Endometrial microvascular endothelial cells (primary cell): ENCODE data around the gene EXTL1. TPM values are rescaled to one million over a fixed set of nuclear protein-coding genes. Genes with fewer than 3 reads are reported as not detected.
"Not testable (repeated sequence)": the region's sequence is repeated elsewhere in the genome, so short reads cannot be mapped to it uniquely, and the experiment has no call there.

Experiments
- in situ Hi-C: cut with HindIII; loops from 2 replicates; pipeline ENCODE4 v1.10.0; 2017; ENCODE audit warnings: low sequenced_read_pairs, low pct_unique_long_range_greater_than_20kb; ENCODE audit errors: inconsistent ontology term
- total RNA-seq: library from RNA; depleted of rRNA; stranded (reverse); fragments of >200 nt; gene quantifications from one replicate; pipeline ENCODE4 v1.2.3, GENCODE V29; 2015; ENCODE audit errors: inconsistent ontology term

EXTL1 gene
- not detected for total RNA-seq

GRCh38 chr1:26021647-26022403 is at the start of gene EXTL1:
Gene EXTL1, plus strand, starts transcription at chr1:26021775. Its CDS starts 872 bp downstream, at chr1:26022647.
- in situ Hi-C loops: no loop called here

GRCh38 chr1:25971811-25972180 is 49.8 kb upstream of the EXTL1 start:
- in situ Hi-C loops: no loop called here

DNA sequence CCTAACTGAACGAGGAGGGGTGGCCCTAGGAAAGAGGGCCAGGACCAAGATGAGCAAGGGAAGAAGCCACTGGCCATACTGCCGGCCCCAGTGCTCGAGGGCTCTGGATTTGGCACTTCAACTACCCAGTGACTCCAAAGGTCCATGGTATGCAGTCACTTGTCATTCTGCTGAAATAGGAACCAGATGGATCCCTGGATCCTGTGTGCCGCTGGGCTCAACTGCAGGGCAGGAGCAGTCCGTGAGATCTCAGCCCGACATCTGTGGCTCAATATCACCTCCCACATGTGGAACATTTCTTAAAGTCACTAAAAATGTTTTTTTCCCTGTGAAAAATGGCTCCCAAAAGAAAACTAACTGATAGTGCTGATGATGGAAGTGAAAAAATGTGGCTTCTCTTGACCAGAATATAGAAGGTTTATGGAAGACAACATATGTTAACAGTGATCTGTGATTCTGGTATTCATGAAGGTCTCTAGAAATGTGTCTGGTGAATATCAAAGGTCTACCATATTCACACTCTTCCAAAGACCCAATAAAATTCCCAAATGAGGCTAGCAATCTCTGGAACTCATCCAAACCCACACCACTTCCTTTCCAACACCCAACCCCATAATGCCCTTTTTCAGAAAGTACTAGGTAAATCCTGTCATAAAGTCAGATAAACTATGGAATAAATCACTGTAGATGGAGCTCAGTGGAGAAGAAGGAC is 47.8 kb upstream of the EXTL1 start:
- in situ Hi-C loops: no loop called here

DNA sequence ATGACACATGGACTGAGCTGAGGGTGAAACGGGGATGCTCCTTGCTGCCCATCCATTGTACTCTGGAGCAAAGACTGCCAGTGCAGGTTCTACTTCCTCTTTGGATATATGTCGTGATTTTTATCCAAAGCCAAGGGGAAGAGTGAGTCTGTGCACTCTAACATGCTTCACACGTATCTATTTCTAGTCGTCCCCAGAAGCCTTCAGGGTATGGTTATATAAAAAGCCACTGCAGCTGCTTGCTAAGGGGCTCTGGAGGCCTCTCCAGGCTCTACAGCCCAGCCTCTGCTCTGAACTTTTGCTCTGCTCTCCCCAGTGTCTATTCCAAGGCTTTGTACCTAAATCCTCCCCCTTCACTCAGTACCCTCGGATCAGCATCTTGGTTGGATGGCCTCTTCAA is 43.8 kb upstream of the EXTL1 start:
- in situ Hi-C loops: no loop called here

- in situ Hi-C loops: no loop called here
Measured at GRCh38 chr1:25978403-25978802, 43.2 kb upstream of the EXTL1 start.

DNA sequence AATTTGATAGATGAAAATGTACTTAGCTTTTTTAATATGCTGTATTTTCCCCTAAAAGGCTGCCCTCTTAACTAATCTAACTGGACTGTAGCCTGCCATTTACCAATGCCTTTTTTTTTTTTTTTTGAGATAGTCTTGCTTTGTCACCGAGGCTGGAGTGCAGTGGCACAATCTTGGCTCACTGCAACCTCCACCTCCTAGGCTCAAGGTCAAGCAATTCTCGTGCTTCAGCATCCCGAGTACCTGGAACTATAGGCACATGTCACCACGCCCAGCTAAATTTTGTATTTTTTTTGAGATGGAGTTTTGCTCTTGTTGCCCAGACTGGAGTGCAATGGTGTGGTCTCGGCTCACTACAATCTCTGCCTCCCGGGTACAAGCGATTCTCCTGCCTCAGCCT is 42.4 kb upstream of the EXTL1 start:
- in situ Hi-C loops: no loop called here

DNA sequence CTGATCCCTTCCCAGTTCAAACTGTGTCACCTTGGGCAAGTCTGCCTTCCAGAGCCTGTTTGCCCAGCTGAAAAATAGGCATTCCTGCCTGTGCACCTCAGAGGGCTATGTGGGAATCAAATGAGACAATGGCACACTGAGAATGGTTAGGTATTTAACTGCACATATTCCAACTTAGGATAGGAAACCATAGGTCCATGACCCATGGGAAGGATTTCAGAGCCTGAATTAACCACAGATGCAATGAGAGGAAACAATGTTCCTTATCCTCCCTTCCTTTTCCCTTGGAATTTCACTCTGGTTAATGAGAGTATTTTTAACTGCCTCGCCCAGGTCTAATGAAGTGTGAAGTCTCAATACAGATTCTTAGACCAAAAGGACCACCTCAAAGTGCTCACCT is 36.4 kb upstream of the EXTL1 start:
- in situ Hi-C loops: no loop called here

- in situ Hi-C loops: no loop called here
Measured at GRCh38 chr1:25985670-25986069, 35.9 kb upstream of the EXTL1 start.

DNA sequence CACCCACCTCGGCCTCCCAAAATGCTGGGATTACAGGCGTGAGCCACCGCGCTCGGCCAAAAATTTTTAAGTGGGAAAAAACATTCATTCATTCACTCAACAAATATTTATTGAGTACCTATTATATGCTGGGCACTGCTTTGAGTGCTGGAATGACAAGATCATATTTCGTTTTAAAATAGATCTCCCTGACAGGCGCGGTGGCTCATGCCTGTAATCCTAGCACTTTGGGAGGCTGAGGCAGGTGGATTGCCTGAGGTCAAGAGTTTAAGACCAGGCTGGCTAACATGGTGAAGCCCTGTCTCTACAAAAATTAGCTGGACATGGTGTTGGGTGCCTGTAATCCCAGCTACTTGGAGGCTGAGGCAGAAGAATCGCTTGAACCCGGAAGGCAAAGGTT is 34.8 kb upstream of the EXTL1 start:
- in situ Hi-C loops: not testable (repeated sequence)

GRCh38 chr1:25987951-25988350 is 33.6 kb upstream of the EXTL1 start:
- in situ Hi-C loops: no loop called here

- in situ Hi-C loops: loop anchor here (10.0 kb wide), 1 partner anchor 95 kb away; no protein-coding TSS in a partner anchor
Measured at GRCh38 chr1:25989440-25990234, 31.9 kb upstream of the EXTL1 start.

DNA sequence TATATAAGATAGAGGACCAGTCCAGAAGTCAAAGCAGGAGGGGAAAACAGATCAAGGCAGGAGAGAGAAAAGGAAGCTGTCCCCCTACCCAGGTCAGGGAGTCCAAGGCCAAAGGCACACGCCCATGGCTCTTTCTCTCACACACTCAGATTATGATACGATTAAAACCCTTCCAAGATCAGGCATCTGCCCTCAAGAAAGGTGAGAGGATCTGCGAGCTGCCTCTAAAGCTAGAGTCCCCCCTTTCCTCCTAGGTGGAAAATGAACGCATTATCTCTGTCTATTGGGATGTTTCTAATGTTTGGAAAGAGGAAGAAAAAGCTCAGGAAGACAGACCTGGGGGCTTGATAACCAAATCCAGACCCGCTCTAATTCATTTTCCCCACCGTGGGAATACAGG is 31.3 kb upstream of the EXTL1 start:
- in situ Hi-C loops: loop anchor here (10.0 kb wide), 1 partner anchor 95 kb away; no protein-coding TSS in a partner anchor

DNA sequence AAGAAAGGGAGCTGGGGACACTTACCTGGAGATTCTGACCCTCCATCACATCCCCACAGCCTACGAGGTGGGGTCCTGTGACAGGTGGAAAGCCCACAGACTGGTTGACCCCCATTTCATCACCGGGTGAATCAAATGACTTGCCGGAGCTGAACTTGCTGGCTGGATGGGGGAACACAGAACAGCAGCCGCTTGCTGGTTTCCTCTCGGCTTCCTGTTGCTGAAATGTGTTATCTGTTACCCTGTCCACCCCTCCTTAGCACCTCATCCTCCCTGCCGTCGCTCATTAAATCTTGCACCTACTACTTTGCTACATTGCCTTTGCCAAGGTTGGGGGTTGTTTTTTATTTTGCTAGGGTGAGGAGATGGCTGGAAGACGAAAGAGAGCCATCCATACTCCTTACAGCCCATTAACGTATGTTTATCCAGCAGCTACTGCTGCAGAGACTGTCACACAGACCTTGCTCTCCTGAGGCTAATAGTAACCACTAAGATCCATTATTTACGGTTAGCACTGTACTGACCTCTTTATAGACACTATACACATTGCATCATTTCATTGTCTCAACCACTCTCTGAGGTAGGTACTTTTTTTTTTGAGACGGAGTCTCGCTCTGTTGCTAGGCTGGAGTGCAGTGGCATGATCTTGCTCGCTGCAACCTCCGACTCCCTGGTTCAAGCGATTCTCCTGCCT is 30.7 kb upstream of the EXTL1 start:
- in situ Hi-C loops: loop anchor here (10.0 kb wide), 1 partner anchor 96 kb away; no protein-coding TSS in a partner anchor

DNA sequence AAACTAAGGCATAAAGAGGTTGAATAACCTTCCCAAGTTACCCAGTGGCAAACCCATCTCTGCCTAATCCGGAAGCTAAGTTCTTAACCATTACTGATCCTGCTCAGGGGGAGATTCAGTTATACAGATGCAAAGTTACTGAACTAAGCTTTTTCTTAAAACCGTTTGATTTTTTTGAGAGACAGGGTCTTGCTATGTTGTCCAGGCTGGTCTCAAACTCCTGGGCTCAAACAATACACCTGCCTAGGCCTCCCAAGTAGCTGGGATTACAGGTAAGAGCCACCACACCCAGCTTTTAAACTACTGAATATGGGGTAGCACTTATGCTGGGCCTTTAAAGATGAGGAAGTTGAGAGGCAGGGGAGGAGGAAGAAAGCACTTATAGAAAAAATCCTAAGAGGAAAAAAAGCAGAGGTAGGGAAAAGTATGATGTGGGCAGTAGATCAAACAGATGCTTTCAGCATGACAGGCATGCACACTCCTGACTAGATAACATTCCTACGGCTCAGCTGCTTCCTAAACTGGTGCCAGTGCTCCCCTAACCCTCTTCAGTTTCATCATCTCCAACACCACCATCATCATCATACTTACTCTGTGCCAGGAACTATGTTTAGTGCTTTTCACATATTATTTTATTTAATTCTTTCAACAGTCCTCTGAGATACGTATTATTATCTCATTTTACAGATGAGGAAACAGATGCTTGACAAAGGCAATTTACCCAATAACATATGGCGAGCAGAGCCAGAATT is 29.5 kb upstream of the EXTL1 start:
- in situ Hi-C loops: loop anchor here (10.0 kb wide), 1 partner anchor 97 kb away; no protein-coding TSS in a partner anchor

DNA sequence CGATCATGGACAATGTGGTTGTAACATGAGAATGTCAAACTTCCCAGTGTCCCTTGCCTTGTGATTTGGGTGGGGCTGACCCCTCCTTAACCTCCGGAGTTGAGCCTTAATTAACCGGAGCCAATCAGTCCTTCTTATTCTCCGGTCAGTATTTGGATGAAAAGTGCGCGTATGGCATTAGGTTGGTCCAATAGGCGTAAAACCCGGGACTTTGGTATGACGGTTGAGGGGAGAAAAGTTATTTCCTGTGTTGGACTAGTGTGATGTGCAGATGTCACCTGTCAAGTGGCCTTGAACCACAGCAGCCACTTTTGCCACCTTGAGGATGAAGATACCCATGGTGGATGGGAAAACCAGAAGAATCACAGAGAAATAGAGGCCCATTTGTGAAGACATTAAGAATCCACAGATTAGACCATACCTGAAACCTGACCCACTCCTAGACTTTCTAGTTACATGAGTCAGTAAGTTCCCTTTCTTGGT is 28.8 kb upstream of the EXTL1 start:
- in situ Hi-C loops: loop anchor here (10.0 kb wide), 1 partner anchor 98 kb away; no protein-coding TSS in a partner anchor

DNA sequence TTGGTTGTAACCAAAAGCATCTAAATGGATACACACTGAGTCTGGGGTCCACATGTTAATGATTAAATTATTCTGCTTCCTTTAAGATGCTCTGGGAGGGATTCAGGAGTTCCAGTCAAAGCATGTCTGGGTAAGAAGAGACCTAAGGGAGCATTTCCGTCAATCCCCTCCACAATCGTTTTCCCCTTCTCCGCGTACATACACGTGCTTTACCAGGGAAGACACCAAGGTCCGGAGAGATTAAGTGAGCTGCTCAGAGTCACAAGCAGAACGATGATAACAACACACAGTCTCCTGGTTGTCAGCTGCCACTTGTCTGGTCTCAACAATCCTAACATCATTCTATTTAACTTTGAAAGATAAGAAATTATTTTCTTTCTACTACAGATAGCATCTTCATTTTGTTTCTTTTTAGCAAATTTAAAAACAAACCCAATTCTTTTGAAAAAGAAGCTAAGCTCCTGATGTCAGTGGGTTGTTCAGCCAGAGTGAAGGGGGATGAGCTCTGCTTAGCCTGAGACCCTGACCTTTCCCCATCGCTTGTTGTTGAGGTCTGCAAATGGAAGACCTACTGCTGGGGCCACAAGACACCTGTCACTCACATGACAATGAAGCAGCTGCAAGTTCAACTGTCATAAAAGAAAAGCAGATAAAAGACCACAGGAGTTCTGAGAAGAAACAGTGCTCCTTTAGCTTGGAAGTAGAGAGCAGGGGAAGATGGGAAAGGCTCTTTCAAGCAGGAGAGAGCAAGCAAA is 28.2 kb upstream of the EXTL1 start:
- in situ Hi-C loops: loop anchor here (10.0 kb wide), 1 partner anchor 99 kb away; no protein-coding TSS in a partner anchor
